GM18909 (cell line): ENCODE results near the gene GRIN1.
A peak's percentile ranks its signal among the peaks of the same experiment; 100 is the strongest.

Source experiments
- ATAC-seq: cut with Tn5 transposase; IDR thresholded peaks from one replicate; pipeline ENCODE4 v1.9.1; 2021; ENCODE audit warnings: mild to moderate bottlenecking; ENCODE audit not compliant: unreplicated experiment, poor library complexity

The GRIN1 gene

DNA sequence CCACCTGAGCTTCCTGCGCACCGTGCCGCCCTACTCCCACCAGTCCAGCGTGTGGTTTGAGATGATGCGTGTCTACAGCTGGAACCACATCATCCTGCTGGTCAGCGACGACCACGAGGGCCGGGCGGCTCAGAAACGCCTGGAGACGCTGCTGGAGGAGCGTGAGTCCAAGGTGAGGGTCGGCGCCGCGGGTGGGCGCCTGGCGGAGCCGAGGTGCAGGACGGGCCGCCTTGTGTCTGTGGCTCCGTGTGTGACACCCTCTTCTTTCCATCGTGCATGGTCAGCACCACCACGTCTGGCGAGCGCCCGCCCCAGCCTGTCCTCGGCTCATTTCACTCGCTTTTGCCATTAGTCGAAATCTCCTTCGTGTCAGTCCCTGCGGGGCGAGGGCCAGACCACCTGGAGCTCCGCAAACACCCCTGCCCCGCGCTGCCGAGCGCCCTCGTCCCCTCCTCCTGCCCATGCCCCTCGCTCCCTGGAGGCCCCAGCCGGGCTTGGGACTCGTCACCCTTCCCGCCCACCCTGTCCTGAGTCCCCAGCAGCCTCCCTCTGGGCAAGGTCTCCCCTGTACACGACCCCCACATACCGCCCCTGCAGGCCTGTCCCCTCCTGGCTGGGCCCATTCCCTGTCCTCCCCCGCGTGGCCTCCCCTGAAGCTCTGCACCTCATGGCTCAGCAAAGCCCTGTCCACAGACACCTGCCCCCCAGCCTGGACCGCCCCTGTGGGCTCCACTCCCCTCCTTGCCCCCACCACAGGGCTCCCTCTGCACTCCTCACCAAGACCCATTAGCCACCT, 7.0 kb downstream of the GRIN1 start:
- no peak for ATAC-seq

DNA sequence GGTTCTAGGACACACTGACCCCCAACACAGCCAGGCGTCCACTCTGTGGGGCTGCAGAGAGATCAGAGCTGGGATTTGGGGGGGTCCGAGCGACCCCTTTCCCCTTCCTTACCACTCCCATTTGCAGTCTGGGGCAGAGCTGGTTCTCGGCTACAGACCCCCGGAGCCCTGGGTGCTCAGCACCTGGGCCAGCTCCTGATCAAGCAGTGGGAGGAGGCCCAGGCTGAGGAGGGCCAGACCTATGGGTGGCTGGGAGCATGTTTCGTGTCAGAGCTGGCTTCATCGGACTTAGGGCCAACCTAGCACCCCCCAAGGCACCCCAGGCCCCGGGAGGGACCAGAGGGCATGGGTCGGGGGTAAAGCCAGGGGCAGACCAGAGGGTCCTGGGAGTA, 7.6 kb downstream of the GRIN1 start:
- ATAC-seq: no peak

DNA sequence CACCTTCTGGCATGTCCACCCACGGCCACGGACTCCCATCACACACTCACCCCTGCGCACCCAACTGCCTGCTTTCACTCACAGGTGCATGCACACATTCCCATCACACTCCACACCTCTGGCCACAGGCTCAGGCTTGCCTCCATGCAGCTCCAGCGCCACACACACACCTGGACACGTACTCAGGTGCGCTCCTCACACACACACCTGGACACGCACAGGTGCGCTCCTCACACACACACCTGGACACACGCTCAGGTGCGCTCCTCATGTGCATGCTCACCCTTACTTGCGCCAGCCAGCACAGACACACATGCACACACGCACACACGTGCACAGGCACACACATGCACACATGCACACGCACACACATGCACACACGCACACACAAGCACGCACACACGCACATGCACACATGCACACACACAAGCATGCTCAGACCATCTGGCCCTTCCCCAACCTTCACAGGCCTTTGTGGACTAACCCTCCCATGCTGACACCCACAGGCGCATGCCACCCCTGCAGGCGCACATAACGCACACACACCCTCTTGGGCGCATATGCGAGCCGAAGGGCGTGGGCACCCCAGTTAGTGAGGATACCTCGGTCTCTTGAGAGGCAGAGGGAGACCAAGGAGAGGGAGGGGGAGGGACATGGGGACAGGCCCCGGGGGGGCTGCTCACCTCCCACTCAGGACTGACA, 8.3 kb downstream of the GRIN1 start:
- no peak for ATAC-seq

DNA sequence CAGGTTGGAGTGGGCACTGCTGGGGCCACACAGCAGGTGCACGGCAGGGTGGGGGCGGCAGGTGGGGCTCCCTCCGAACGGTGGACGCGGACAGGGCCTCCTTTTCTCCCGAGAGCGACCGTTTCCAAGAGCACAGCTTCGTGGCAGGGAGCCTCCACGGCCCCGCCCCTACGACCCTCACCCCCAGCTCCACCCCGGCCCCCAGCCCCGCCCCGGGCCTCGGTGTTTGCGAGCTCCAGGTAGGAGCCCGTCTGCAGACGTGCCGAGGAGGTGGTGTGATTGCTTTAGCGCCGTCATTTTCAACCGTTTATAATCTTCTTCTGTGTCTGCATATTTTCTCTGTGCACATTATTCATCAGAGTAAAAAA, 8.8 kb downstream of the GRIN1 start:
- no peak for ATAC-seq

DNA sequence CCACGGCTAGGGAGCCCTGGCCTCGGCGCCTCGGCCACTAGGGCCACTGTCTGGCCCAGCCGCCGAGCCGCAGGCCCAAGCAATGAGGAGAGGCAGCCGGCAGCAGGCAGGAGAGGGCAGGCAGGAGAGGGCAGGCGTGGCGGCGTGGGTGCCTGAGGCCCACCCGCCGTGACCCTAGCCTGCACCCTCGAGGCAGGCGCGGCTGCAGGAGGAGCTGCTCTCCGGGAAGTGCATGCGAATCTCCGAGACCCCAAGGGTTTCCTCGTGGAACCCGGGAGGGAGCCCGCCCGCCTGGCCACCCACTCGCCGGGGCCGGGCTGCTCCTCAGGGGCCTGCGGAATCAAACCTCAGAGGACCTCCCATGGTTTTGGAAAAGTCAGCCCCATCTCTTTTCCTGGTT, 9.3 kb downstream of the GRIN1 start:
- no peak for ATAC-seq

DNA sequence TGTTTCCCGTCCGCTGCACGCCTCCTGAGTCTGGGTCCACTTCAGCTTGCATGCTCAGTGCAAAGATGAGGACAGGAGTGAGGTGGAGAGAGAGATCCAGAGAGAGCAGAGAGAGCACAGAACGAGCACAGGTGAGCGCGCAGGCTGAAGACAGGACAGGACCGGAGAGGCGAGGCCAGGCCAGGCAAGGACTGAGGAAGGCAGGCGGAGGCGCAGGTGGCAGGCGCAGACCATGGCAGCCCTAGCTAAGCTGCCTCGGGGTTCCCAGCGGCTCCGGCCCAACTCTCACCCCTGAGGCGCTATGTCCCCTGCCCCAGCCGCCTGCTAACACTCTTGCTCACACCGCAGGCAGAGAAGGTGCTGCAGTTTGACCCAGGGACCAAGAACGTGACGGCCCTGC, 9.7 kb downstream of the GRIN1 start:
- ATAC-seq: no peak

DNA sequence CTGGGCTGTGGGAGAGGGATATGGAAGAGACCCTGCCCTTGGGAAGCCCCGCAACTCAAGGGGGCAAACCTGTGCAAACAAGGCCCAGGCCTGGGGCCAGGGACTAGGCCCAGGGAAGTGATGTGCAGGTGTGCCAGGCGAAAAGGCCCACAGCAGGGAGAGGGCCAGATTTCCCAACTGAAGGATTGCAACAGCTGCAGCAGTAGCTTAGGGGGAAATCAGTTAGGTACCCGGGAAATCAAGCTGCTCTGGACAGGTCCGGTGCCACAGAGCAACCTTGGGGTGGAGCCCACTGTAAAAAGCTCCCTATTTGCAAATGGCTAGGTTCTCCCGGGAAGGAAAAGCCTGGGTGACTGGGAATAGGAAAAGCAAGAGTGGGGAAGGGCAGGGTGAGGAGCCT, 10.4 kb downstream of the GRIN1 start:
- no peak for ATAC-seq

DNA sequence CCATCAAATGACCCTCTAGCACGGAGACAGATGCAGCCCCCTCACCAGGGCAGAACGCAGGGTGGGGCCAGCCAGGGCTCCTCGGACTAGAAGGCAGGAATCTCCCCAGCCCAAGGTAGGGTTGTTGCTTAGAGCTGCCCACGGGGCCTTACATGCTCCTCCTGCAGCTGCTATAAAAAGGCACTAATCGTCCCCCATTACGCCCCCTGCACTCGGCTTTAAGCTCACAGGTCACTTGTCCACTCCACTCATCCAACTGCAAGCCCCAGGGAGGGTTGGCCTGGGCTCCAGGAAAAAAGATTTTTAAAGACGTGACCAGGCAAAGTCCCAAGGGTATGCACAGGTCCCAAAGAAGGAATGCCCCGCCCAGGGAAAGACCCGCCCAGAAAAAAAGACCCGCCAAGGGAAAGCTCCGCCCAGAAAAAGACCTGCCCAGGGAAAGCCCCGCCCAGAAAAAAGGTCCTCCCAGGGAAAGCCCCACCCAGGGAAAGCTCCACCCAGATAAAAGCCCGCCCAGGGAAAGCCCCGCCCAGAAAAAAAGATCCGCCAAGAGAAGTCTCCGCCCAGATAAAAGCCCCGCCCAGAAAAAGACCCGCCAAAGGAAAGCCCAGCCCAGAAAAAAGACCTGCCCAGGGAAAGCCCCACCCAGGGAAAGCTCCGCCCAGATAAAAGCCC, 11.1 kb downstream of the GRIN1 start:
- ATAC-seq: no peak

DNA sequence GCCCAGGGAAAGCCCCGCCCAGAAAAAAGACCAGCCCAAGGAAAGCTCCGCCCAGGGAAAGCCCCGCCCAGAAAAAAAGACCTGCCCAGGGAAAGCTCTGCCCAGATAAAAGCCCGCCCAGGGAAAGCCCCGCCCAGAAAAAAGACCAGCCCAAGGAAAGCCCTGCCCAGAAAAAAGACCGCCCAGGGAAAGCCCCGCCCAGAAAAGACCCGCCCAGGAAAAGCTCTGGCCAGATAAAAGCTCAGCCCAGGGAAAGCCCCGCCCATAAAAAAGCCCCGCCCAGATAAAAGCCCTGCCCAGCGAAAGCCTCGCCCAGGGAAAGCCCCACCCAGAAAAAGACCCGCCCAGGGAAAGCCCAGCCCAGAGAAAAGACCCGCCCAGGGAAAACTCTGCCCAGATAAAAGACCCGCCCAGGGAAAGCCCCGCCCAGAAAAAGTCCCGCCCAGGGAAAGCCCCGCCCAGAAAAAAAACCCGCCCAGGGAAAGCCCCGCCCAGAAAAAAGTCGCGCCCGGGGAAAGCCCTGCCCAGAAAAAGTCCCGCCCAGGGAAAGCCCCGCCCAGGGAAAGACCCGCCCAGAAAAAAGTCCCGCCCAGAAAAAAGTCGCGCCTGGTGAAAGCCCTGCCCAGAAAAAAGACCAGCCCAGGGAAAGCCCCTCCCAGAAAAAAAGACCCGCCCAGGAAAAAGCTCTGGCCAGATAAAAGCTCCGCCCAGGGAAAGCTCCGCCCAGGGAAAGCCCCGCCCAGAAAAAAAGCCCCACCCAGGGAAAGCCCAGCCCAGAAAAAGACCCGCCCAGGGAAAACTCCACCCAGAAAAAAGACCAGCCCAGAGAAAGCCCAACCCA, 11.9 kb downstream of the GRIN1 start:
- ATAC-seq: peak; percentile 60

DNA sequence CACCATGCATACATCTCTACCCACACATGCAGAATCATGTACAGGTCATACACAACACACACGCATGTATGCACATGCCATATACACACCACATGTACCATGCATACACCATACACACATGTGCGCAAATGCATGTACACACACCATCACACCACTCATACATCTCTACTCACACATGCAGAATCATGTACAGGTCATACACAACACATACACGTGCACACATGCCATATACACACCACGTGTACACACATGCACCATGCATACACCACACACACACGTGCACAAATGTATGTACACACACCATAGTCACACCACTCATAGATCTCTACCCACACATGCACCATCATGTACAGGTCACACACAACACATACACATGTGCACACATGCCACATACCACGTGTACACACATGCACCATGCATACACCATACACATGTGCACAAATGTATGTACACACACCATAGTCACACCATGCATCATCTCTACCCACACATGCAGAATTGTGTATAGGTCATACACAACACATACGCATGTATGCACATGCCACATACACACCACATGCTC, 14.0 kb downstream of the GRIN1 start:
- ATAC-seq: no peak

DNA sequence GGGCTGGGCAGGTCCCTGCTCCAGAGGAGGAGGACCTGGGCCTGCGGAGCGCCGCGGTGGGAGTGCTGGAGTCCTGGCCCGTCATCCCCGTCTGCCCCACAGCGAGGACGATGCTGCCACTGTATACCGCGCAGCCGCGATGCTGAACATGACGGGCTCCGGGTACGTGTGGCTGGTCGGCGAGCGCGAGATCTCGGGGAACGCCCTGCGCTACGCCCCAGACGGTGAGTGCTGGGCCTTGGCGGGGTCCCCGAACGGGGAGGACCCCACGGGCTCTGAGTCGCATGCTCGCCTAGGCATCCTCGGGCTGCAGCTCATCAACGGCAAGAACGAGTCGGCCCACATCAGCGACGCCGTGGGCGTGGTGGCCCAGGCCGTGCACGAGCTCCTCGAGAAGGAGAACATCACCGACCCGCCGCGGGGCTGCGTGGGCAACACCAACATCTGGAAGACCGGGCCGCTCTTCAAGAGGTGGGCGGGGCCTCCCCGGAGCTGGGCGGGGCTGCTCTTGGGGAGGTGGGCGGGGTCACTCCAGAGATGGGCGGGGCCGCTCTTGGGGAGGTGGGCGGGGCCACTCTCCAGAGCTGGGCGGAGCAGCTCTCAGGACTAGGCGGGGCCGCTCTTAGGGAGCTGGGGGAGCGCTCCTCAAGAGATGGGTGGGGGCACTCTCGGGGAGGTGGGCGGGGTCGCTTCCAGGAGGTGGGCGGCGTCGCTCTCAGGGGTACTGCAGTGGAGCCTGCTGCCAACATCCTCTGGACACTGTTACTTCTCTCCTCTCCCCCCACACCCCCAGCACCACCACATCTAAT, 17.8 kb downstream of the GRIN1 start:
- no peak for ATAC-seq

DNA sequence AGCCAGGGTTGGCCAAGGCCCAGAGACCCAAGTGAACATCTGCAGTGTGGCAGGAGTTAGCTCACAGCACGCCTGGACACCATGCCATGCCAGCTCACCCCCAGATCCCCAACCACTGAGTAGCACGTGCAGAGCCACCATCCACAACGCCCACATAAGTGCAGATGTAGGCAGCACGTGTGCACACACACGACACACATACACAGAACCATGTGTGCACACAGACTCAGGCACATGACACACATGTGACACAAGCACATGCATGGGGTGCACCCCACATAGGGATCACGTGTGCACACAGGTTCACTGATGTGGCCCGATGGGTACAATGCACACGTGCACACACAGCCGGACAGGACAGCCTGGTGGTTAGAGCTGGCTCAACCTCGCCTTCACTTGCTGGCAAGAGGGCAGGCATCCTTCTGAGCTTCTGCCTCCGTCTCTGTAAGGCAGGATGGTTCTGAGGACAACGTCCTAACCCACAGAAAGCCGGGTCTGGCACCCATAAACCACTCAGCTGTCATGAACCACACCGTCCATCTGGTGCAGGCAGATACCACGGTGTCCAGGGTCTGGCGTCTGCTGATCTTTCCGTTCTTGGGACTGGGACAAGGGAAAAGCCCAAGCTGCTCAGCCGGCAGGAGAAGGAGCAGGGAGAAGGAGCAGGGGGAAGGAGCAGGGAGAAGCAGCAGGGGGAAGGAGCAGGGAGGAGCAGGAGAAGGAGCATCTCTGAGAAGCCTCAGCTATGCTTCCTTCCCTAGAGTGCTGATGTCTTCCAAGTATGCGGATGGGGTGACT, 18.9 kb downstream of the GRIN1 start:
- no peak for ATAC-seq

DNA sequence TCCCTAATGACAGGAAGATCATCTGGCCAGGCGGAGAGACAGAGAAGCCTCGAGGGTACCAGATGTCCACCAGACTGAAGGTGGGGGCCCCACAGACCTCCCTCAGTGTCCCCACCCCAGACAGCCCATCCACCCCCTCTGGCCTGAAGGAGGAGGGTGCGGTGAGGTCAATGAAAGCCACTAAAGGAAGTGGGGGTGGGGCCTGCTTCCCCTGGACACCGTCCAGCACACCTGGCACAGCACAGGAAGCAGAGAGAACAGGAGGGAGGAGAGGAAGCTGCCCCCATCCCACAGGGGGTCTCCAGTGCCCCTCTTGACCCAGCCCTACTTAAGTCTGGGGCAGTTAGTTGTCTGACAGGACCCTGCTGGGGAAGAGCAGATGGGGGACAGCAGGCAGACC, 19.7 kb downstream of the GRIN1 start:
- no peak for ATAC-seq

DNA sequence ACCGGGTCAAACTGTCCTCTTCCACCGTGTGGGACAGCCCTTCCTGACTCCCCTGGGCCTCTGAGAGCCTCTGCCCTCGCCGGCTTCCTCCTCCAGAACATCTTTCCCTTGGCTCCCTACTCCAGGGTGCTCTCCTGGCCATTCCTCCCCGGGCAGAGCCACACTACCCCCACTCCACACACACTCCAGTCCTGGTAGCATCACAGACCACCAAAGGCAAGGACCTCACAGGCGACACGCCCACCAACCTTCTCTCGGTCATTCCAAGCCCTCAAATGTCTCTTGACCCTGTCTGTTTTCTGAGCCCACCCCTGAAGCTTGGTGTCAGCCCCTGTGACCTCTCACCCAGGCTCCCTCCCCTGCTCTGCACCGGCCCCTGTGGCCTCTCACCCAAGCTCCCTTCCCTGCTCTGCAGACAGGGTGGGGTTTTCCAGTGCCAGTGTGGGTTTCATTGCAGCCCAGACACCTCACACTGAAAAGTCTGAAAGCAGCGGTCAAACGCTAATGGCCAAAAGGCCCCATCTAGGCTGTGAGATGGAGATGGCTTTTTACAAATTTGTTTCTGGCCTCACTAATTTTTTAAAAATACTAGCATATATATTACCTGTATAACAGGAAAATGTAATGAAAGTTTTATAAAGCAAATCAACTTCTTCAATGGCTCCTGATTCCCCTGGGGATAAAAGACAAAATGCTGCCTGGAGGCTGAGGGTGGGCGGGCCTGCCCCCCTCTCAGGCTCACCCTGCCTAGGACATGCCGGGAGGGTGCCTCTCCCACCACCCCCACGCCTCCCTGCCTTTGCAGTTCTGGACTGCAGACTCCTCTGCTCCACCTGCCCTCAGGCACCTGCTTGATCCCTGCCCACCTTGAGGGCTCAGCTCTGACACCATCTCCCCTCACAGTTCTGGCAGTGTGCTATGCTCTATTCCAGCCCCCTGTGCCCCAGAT, 20.4 kb downstream of the GRIN1 start:
- no peak for ATAC-seq

DNA sequence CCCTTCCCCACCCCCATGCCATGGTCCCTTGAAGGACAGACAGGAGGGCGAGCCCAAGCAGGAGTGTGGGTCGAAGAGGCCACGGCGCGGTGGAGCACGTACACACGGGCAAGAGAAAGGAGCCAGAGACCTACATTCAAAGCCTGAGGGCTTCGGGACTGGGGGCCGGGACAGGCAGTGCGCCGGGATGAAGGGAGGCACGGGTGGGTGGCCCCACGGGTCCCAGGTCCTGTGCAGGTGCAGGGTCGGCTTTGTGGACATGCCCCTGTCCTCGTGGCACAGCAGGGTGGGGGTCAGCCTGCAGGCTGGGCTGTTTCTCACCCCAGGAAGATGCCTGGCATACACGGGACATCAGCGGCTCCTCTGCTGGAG, 21.1 kb downstream of the GRIN1 start:
- no peak for ATAC-seq

DNA sequence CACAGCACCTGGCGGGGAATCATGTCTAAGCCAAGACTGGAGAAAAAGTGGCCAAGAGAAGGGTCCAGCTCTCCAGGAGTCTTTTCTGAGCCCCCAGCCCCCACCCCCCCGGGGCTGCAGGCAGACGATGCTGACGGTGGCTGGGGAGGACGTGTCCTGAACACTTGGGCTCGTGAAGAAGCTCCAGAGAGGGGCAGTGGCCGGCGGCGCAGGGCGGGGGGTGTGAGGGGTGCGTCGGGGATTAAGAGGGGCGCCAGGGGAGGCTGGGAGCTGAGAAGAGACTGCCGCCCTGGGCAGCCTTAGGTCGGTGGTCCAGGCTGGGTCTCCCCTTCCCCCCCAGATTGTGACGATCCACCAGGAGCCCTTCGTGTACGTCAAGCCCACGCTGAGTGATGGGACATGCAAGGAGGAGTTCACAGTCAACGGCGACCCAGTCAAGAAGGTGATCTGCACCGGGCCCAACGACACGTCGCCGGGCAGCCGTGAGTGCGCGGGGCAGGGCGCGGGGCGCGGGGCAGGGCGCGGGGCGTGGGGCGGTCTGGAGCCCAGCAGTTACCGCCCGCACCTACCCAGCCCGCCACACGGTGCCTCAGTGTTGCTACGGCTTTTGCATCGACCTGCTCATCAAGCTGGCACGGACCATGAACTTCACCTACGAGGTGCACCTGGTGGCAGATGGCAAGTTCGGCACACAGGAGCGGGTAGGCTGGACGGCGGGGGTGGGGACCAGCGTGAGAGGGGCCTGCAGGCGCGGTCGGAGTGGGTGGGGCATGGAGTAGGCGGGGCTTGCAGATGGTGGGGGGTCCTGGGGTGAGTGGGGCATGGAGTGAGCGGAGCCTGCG, 22.0 kb downstream of the GRIN1 start:
- no peak for ATAC-seq
